Measurements from ENCODE around the gene CRB1.

- TF ChIP-seq POLR2A (IDR thresholded peaks at IDR 0.05): no peak
- TF ChIP-seq CTCF (IDR thresholded peaks at IDR 0.05): no peak
Measured at GRCh38 chr1:197439708-197440280, 171.7 kb downstream of the CRB1 start.
